Stimulated activated CD4-positive, alpha-beta T cell treated with anti-CD3 and anti-CD28 coated beads, Interleukin-2, amount 100 ng/mL, for 4 hours (primary cell): Measurements from ENCODE around the gene B4GALT6.

Source experiments
- DNase-seq: peaks from one replicate; pipeline ENCODE4 v3.0.0-alpha.2; 2020; ENCODE audit warnings: low read depth

Gene B4GALT6

GRCh38 chr18:31595121-31595771 lies 89.1 kb downstream of the B4GALT6 start:
- no peak for DNase-seq

- DNase-seq = no peak
Observed at GRCh38 chr18:31592506-31593157, 91.7 kb downstream of the B4GALT6 start.

- DNase-seq = no peak
Observed at GRCh38 chr18:31591628-31592027, 92.8 kb downstream of the B4GALT6 start, which contains the start of gene TTR. Gene TTR, plus strand, starts transcription at chr18:31591877. Its CDS starts 26 bp downstream, at chr18:31591903.

DNA sequence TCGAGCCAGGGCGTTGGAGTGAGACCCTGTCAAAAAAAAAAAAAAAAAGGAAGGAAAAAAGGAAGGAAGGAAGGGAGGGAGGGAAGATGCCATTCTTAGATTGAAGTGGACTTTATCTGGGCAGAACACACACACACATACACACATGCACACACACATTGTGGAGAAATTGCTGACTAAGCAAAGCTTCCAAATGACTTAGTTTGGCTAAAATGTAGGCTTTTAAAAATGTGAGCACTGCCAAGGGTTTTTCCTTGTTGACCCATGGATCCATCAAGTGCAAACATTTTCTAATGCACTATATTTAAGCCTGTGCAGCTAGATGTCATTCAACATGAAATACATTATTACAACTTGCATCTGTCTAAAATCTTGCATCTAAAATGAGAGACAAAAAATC lies 93.3 kb downstream of the B4GALT6 start:
- no peak for DNase-seq

GRCh38 chr18:31590570-31590969 lies 93.8 kb downstream of the B4GALT6 start:
- DNase-seq = no peak

DNA sequence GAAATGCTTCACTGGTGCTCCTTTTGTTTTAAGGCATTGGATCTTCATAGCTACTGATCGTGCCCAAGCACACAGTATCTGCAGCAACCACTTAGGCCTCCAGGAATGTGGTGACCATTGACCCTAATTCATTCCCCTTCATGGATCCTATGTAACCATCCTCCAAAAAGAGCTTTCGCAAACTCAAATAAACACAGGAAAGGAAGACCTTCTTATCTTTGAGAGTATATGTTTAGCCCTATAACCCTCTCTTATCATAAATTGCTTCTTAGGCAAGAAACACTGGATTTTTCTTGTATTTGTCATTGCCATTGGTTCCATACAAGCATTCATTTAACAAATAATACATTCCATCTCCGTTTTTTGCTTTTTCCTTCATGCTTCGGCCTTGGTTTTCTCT lies 96.9 kb downstream of the B4GALT6 start:
- no peak for DNase-seq

- no peak for DNase-seq
Observed at GRCh38 chr18:31586616-31587015, 97.8 kb downstream of the B4GALT6 start.

GRCh38 chr18:31585991-31586390 lies 98.4 kb downstream of the B4GALT6 start:
- no peak for DNase-seq

- no peak for DNase-seq
Observed at GRCh38 chr18:31583185-31583854, 101.1 kb downstream of the B4GALT6 start.

DNA sequence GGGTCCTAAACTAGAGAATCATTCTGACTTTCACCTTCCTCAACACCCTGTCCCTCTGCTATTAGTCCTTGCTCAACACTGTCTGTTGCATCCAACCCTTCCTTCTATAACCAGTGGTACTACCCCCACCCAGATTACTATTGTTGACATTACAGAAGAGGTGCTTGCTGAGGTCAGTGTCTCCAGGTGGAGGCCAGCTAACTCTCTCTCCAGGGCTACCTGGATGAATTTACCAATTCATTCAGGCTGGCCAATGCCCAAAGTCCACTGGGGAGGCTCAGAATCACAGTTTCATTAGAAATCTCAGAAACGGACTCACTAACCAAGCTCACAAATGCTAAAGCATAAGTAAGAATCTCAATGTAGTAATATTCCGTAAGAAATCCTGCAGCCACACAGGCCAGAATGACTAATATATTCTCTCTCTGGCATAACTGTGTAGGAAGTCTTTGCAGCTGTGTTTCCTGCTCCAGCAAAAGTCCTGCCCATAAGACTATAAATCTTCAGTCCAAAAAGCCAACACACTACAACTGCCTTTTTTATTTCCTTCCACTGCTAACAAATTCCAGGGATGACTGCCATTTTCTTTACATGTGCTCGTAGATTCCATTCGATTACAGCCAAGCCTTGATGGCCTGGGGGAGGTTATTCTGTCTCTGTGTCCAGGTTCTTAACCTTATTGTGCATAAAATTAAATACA lies 102.7 kb downstream of the B4GALT6 start:
- no peak for DNase-seq

DNA sequence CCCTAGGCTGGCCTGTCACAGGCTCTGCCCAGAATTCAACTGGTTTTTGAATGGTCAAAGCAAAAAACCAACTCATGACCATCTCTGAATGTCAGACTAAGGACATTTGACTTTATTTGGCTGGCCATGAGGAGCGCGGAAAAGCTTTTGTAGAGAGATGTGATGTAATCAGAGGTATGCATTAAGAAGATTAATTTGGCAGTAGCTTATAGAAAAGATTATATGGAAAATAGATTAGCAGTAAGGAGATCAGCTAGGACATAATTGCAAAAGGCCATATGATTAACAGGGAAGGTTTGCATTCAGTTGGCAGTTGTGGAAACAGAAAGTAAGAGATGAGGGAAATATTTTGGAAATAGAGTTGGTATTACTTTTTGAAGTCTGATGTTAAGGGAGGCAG lies 105.0 kb downstream of the B4GALT6 start:
- DNase-seq = no peak

DNA sequence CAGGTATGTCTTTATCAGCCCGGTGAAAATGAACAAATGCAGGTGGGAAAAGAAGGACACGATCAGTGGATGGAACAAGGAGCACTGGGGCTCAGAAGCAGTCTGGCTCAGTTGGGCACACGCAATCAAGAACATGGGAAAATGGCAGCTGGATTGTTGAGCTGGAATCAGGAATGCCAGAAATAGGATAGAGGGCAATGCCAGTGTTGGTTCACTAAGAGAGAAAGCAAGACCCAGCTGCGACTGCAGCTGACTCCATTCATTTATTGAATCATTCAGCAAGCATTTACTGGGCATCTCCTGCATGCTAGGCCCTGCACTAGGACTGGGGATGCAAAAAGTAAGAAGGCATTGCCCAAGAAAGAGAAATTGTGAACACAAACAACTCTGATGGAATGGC lies 106.3 kb downstream of the B4GALT6 start:
- DNase-seq = no peak

DNA sequence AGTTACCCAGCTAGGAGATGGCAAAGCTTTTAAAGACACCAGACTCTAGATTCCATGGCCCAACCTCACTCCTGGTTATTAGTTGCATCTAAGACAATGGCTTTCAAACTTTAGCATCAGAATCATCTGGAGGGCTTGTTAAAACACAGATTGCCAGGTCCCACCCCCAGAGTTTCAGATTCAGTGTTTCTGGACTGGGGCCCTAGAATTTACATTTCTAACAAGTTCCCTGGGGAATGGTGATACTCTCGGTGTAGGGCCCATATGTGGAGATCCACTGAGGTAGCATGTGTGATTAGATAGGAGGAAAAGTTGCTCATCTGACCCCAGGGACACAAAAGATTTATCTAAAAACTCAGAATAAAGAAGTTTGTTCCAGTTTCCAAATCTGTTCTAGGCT lies 107.2 kb downstream of the B4GALT6 start:
- no peak for DNase-seq

- DNase-seq = no peak
Observed at GRCh38 chr18:31576670-31577069, 107.7 kb downstream of the B4GALT6 start.

DNA sequence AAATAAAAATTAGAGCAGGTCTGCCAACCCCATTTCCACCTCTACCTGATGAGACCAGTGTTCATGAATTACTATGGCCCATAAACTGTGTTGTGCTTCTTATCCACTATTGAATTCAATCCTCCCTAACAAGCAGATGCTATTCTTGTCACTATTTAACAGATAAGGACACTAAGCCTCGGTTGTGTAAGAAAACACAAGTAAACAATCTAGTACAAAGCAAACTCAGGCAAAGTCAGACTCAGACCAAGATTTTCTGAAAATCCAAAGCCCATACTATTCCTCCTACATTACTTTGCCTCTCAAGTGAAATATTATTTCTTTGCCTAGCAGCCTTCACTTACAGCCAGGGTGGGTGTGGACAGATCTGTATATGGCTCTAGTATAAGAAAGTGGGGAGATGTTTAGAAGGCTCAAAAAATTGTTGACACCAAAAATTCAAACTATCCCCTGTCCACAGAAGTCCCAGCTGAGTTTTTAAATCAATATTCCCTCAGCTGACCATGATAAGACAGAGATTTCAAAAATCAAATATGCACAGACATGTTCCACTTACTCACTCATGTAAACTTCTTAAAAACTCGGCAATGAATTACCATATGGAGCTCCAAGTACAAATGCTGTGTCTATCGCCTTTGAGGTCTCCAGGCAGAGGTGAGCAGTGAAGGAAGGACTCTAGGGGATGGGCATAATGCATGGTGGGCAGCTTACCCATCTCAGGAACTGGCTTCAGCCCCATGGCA lies 108.7 kb downstream of the B4GALT6 start:
- DNase-seq = no peak

GRCh38 chr18:31574359-31574758 lies 110.0 kb downstream of the B4GALT6 start:
- DNase-seq = no peak
